NCI-H2107 treated with DMSO at 0.1 percent for 48 hours (cell line): ENCODE measurements around the gene ELL.
A peak's percentile ranks its signal among the peaks of the same experiment; 100 is the strongest.
"Not testable (repeated sequence)": the region's sequence is repeated elsewhere in the genome, so short reads cannot be mapped to it uniquely, and the experiment has no call there.

Experiments
- DNase-seq: peaks from one replicate; lab custom pipeline; 2025; ENCODE audit not compliant: unreplicated experiment; lab: John Stamatoyannopoulos, UW

The ELL gene

DNA sequence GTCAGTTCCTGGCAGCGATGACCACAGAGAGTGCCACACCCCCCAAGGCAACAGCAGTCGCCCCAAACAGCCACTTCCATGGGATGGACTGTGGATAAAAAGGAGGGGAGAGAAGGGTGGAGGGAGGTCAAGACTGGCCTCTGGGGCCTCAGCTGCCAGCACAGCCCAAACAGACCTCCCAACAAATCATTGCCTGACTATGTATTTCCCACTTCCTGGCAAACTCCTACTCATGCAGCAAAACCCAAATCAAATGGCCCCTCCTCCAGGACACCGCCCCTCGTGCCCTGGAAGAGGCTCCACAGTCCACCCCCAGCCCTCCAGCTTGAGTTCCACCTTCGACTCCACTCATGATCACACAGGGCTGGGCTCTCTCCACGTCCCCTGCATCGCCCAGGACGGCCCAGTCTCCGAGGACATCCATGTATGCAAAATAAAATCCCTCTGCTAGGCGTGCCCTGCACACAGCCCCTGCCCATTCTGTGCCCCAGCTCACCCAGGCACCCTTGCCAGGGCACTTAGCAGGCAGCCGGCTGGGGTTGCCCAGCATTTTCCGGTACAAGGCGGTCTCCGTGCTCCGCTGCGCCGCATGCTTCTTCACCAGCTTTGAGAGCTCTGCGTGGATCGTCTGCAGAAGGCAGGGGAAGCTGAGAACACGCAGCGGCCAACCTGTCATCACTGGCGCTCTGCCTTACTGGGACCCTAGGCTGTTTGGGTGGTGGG is 10.5 kb upstream of the ELL start:
- no peak for DNase-seq

- DNase-seq: no peak
Observed at GRCh38 chr19:18531485-18531884, 9.6 kb upstream of the ELL start.

DNA sequence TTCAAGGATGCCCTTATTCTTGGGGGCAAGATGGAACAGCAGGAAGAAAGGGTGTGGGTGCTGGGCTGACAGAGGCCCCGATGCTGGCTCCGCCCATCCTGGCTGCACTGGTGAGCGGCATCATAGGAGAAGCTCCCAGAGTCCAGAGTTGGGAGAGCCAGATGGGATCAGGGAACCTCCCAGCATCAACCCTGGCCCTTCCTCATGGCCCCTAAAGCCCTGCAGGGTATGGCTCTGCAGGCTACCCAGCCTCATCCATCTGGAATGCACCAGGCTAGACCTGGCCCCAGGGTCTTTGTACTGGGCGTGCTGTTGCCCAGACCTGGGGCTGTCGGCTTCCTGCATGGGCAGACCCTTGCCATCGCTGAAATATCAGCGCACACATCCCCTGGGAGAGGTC is 7.9 kb upstream of the ELL start:
- no peak for DNase-seq

GRCh38 chr19:18526316-18526715 is 4.4 kb upstream of the ELL start:
- no peak for DNase-seq

DNA sequence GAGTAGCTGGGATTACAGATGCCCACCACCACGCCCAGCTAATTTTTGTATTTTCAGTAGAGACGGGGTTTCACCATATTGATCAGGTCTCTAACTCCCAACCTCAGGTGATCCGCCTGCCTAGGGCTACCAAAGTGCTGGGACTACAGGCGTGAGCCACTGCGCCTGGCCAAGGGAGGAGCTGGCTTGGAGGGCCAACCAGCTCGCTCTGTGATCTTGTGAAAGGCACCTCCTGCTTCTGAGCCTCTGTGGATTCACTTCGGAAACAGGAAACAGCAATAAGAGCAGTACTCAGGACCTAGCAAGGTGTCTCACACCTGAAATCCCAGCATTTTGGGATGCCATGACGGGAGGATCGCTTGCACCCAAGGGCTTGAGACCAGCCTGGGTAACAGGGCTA is 2.0 kb upstream of the ELL start:
- DNase-seq: no peak

- DNase-seq: not testable (repeated sequence)
Observed at GRCh38 chr19:18522862-18523440, 1.1 kb upstream of the ELL start.

- peak; percentile 98 for DNase-seq
Observed at GRCh38 chr19:18522124-18522861, 423 bp upstream of the ELL start.

GRCh38 chr19:18520848-18521691 is 800 bp downstream of the ELL start:
- DNase-seq: no peak

- peak; percentile 24 for DNase-seq
Observed at GRCh38 chr19:18519962-18520847, 1.7 kb downstream of the ELL start.

DNA sequence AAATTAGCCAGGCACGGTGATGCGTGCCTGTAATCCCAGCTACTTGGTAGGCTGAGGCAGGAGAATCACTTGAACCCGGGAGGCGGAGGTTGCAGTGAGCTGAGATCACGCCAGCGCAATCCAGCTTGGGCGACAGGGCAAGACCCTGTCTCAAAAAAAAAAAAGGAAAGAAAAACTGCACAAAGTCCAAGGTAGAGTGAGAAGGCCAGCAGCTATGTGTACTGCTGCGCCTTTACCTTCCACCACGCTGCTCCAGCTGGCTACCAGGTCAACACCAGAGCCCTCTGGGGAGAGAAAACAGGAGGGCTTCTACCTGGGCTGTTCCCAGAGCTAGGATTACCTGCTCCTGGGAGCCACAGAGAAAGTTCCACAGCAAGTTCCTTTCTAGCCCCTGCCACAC is 3.2 kb downstream of the ELL start:
- DNase-seq: no peak

DNA sequence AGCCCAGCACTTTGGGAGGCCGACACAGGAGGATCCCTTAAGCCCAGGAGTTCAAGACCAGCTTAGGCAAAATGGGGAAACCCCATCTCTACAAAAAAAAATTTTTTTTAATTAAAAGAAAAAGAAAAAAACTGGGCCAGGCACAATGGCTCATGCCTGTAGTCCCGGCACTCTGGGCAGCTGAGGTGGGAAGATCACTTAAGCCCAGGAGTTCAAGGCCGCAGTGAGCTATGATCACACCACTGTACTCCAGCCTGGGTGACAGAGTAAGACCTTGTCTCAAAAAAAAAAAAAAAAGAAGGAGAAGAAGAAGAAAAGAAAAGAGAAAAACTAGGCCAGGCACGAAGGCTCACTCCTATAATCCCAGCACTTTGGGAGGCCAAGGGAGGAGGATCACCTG is 4.3 kb downstream of the ELL start:
- no peak for DNase-seq

- DNase-seq: no peak
Observed at GRCh38 chr19:18515959-18516358, 5.9 kb downstream of the ELL start.

DNA sequence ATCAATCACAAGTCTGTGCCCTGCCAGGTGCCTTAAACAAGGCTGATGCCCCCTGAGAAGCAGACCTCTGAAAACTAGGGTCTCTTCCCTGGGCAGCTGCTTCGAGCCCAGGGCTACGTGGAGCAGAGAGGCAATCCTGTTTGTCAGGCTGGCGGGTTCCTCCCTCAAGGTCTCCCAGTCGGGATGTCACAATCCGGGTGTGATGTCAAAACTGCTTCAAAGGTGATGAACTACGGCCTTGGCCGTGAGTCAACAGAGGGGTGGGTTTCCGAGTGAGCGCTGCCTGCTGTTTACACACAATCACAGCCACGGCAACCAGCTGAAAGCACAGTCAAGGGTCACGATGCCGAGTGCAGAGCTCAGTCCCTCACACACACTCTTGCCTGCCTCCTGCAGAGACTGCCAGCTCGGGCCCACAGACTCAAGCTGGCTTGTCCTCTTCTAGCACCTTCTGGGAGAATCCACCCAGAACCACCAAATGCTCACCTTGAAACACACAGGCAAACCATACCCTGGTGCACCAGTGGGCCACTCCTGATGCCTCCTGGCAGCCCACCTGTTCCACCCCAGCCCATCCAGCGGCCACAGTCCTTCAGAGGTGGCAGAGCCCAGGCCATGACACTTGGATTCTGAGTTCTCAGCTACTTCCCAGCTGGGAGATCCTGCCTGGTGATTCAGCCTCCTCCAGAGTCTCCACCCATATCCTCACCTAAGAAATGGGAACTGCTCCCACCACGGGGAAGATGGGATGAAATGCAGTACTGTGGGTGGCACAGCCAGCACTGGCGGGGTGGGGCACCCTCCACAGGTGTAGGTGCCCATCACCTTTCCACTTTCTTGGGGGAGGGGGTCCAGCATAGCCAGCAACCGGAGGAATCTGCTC is 6.8 kb downstream of the ELL start:
- no peak for DNase-seq

- no peak for DNase-seq
Observed at GRCh38 chr19:18513868-18514267, 8.0 kb downstream of the ELL start.

GRCh38 chr19:18510216-18510615 is 11.7 kb downstream of the ELL start:
- DNase-seq: no peak

DNA sequence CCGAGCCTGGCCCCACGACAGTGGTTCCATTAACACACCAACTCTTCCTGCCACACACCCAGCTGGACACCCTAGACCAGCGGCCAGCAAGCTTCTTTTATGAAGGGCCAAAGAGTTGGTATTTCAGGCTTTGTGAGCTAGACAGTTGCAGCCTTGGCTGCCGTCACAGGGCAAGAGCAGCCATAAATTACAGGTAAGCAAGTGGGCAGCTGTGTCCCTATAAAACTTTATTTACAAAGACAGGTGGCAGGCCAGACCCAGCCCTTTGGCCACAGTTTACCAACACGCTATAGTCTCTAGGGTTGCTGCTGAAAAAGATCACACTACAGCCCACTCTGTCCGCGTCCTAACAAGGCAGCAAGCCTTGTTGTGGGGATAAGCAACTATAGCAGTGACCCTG is 13.3 kb downstream of the ELL start:
- no peak for DNase-seq

DNA sequence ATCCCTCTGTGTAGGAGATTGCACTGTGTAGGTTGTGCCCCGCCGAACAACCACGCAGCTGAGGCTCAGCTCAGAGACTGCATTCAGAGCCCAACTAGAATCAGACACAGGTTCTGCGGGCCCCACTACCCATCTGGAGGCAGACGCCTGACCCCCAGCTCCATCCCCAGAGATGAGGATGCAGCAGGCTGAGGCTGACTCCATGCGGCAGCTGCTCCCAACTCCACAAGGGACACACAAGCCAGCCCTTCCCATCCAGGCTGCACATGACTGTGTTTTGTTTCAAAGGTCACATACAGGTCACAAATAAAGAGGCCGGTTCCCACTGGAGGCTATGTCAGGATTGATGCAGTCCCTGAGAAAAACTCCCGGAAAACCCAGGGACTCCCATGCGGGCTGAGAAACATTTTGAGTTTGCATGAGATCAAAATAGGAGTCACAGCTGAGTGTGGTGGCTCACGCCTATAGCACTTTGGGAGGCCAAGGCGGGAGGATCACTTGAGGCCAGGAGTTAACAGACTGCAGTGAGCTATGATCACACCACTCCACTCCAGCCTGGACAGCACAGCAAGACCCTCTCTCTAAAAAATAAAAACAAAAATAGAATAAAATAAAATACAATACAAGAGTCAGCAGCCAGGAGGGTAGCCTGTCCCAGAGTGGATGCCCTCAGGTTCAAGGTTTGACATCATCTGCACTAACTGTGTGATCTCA is 14.0 kb downstream of the ELL start:
- no peak for DNase-seq

GRCh38 chr19:18507021-18507726 is 14.7 kb downstream of the ELL start:
- DNase-seq: no peak
